Thoracic aorta (tissue), 2 donors: ENCODE data around the gene CNTNAP2. TPM values are rescaled to one million over a fixed set of nuclear protein-coding genes. Genes with fewer than 3 reads are reported as not detected.

Source experiments
- ATAC-seq: fragments of 150-250 bp; one replicate; pipeline ENCODE4 v1.8.0; 2017; ENCODE audit warnings: low read depth; ENCODE audit not compliant: insufficient number of reproducible peaks, low FRiP score
- DNase-seq: peaks from one replicate; pipeline ENCODE4 v3.0.0-alpha.2; 2020; ENCODE audit warnings: low spot score
- H3K27ac ChIP-seq, 2 donors: fragments of 200-600 bp; sonication (generic); 1 replicate in 1 of 2; 2 replicates in 1 of 2; pipeline ENCODE4 v1.5.1; 2016; ENCODE audit warnings: mild to moderate bottlenecking in 2 of 2, moderate library complexity in 2 of 2
- H3K27me3 ChIP-seq: fragments of 200-600 bp; sonication (generic); replicated peaks from 2 replicates; pipeline ENCODE4 v1.6.0; 2016; ENCODE audit warnings: mild to moderate bottlenecking; ENCODE audit not compliant: insufficient read depth
- H3K36me3 ChIP-seq: fragments of 200-600 bp; sonication (generic); one replicate; pipeline ENCODE4 v1.5.1; 2016
- H3K4me1 ChIP-seq, 2 donors: fragments of 200-600 bp; sonication (generic); 1 replicate in 1 of 2; 2 replicates in 1 of 2; pipeline versions ENCODE4 v1.5.1 to v1.6.0; 2016; ENCODE audit warnings: low read depth in 2 of 2, mild to moderate bottlenecking in 1 of 2; ENCODE audit not compliant: control insufficient read depth in 1 of 2
- H3K4me3 ChIP-seq: fragments of 200-600 bp; sonication (generic); 2 replicates; pipeline ENCODE4 v1.5.1; 2016; ENCODE audit warnings: mild to moderate bottlenecking
- H3K9me3 ChIP-seq: fragments of 200-600 bp; sonication (generic); 2 replicates; pipeline ENCODE4 v1.5.1; 2016
- total RNA-seq, 2 donors: library from RNA; depleted of rRNA; stranded (reverse); fragments of >200 nt; gene quantifications; one replicate each; pipeline versions ENCODE4 v1.1.0 to v1.2.3, GENCODE V29; 2016
- TF ChIP-seq, protein P1 (sequence below): fragments of 200-600 bp; sonication (generic); IDR thresholded peaks from one replicate; pipeline ENCODE4 v1.5.1; 2019; ENCODE audit warnings: antibody characterized with exemption

Gene CNTNAP2
- total RNA-seq, 2 donors from 2014 or later, result not detected

DNA sequence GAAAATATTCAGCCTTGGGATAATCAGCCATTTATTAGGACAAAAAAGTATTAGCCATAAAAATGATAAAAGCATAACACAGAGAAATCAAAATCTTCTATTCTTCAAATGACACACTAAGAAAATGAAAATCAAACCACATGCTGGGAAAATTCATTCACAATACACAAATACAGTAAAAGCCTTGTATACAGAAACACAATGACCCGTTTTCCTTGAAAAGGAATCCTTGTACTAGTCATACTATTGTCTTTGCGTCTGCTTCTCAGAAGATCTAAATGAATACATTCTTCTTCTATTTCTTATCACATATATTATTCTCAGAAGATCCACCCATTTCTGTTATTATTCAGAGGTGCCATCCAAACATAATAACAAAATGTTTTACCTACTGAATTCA is 749.1 kb downstream of the CNTNAP2 start:
- Histone ChIP-seq H3K27ac (no peak overlapping the region), H3K27me3 (no peaks in the 10 kb centered on the region), H3K4me3 (no peak overlapping the region), H3K4me1 (no peaks in the 10 kb centered on the region), H3K9me3 (no peaks in the 10 kb centered on the region), H3K36me3 (no peaks in the 10 kb centered on the region)
- TF ChIP-seq, protein P1, sequence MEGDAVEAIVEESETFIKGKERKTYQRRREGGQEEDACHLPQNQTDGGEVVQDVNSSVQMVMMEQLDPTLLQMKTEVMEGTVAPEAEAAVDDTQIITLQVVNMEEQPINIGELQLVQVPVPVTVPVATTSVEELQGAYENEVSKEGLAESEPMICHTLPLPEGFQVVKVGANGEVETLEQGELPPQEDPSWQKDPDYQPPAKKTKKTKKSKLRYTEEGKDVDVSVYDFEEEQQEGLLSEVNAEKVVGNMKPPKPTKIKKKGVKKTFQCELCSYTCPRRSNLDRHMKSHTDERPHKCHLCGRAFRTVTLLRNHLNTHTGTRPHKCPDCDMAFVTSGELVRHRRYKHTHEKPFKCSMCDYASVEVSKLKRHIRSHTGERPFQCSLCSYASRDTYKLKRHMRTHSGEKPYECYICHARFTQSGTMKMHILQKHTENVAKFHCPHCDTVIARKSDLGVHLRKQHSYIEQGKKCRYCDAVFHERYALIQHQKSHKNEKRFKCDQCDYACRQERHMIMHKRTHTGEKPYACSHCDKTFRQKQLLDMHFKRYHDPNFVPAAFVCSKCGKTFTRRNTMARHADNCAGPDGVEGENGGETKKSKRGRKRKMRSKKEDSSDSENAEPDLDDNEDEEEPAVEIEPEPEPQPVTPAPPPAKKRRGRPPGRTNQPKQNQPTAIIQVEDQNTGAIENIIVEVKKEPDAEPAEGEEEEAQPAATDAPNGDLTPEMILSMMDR, result no peak
- DNase-seq (no peak), ATAC-seq (no peak)

DNA sequence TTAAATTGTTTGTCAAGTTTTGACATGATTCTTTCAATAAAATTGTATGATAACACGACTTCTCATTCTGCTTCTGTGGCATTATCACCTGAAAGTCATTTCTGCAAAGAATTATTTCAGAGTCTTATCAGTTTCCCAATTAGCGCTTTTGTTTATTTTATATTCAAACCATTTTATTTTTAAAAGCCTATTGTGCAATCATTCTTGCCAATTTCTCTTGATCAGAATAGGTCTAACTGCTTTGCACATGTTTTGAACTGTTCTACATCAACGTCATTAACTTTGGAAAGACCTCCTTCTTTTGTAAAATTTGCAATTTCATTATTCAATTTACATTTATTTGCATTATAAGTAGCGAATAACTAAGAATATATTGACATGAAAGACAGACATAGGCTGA is 758.1 kb downstream of the CNTNAP2 start:
- H3K27ac ChIP-seq, result no peak overlapping the region
- no peaks in the 10 kb centered on the region for H3K27me3 ChIP-seq
- DNase-seq (no peak), ATAC-seq (no peak)
- H3K4me3 ChIP-seq, result no peak overlapping the region
- H3K9me3 ChIP-seq, result no peaks in the 10 kb centered on the region
- H3K36me3 ChIP-seq, result no peaks in the 10 kb centered on the region
- no peaks in the 10 kb centered on the region for H3K4me1 ChIP-seq
- TF ChIP-seq, protein P1, result no peak

DNA sequence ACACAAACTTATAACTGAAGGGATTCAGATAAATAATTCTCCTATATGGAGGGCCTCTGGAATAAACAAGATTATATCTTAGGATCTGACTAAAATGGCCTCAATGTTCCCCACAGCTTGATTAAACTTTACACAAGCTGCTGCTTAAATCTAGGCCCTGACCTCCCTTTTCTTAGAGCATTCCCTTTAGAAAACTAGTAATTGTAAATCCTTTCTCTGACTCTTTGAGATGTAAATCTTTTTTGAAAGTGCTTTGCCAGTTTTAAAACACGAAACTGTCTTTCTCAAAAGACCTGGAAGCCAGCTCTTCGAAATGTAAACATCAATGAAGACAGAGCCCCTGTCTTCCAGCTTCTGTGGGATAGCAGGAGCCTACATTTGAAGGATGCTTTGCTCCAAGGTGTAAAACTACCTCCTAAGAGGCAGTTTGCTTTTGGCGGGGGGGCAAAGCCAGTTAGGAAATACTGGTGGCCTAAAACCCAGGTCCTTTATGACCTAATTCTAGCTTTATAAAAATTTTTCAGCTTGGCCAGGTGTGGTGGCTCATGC is 758.7 kb downstream of the CNTNAP2 start:
- H3K27me3 ChIP-seq, result no peaks in the 10 kb centered on the region
- H3K4me1 ChIP-seq, result no peaks in the 10 kb centered on the region
- no peak for ATAC-seq
- H3K27ac ChIP-seq, result no peak overlapping the region
- H3K4me3 ChIP-seq, result no peak overlapping the region
- no peaks in the 10 kb centered on the region for H3K9me3 ChIP-seq
- TF ChIP-seq, protein P1, result no peak
- H3K36me3 ChIP-seq, result no peaks in the 10 kb centered on the region
- DNase-seq, result no peak

DNA sequence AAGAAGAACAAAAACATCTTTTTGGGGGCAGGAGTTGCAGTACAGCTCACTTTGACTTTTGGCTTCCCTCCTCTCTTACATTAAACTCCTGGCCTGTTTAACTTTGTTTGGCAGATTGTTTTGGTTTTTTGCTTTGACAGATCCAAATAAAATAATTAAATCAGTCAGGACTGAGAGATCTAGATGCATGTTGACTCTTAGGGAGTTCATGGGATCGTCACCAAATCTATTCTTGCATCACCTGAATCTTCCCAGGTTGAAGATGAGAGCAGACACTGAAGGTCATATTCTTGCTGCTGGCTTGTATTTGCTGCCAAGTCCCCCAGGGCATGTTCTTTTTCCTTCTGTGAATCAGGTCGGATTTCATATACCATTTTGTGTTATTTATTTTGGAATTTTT is 759.4 kb downstream of the CNTNAP2 start:
- no peaks in the 10 kb centered on the region for H3K36me3 ChIP-seq
- no peaks in the 10 kb centered on the region for H3K4me1 ChIP-seq
- no peaks in the 10 kb centered on the region for H3K27me3 ChIP-seq
- H3K4me3 ChIP-seq, result no peak overlapping the region
- no peak overlapping the region for H3K27ac ChIP-seq
- TF ChIP-seq, protein P1, result no peak
- no peak for DNase-seq
- H3K9me3 ChIP-seq, result no peaks in the 10 kb centered on the region
- no peak for ATAC-seq

DNA sequence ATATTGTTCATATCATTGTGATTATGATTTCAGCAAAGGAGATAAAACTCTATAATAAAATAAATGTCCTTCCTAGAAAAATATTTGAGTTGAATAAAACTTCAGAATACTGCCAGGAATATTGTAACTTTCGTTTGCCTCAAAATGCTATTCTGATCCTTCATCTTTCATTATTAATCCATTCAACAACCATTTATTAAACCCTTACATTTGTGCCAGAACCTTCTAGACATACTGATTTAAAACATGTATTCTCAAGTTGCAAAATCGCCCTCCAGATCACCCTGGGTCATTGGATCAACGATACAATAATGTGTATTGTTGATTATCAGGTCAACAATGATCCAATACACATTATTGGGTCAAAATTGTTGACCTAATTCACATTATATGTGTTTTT is 759.8 kb downstream of the CNTNAP2 start:
- TF ChIP-seq, protein P1, result no peak
- no peak overlapping the region for H3K4me3 ChIP-seq
- no peaks in the 10 kb centered on the region for H3K9me3 ChIP-seq
- DNase-seq (no peak), ATAC-seq (no peak)
- no peak overlapping the region for H3K27ac ChIP-seq
- H3K27me3 ChIP-seq, result no peaks in the 10 kb centered on the region
- H3K36me3 ChIP-seq, result no peaks in the 10 kb centered on the region
- H3K4me1 ChIP-seq, result no peaks in the 10 kb centered on the region
